ENCODE results near the gene RNF32.
"Not testable (repeated sequence)": the region's sequence is repeated elsewhere in the genome, so short reads cannot be mapped to it uniquely, and the experiment has no call there.

The RNF32 gene

DNA sequence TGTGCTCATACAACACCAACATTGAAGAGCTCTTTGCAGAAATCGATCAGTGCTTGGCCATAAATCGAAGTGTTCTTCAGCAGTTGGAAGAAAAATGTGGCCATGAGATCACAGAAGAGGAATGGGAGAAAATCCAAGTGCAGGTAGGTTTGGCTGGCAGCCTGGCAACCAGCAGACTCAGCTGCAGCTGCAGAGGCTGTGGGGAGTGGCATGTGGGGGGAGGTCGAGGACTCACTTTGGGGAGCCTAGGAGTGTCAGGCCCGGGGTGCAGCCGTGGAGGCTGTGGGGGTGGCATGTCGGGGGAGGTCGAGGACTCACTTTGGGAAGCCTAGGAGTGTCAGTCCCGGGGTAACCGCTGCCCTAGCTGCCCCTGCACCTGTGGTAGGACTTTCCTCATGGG lies 35.1 kb downstream of the RNF32 start:
- no peak for DNase-seq (ENCODE audit: low read depth)

- no peak for DNase-seq (ENCODE audit: low read depth)
These were observed 35.7 kb downstream of the RNF32 start for GRCh38 chr7:156676263-156676662.

DNA sequence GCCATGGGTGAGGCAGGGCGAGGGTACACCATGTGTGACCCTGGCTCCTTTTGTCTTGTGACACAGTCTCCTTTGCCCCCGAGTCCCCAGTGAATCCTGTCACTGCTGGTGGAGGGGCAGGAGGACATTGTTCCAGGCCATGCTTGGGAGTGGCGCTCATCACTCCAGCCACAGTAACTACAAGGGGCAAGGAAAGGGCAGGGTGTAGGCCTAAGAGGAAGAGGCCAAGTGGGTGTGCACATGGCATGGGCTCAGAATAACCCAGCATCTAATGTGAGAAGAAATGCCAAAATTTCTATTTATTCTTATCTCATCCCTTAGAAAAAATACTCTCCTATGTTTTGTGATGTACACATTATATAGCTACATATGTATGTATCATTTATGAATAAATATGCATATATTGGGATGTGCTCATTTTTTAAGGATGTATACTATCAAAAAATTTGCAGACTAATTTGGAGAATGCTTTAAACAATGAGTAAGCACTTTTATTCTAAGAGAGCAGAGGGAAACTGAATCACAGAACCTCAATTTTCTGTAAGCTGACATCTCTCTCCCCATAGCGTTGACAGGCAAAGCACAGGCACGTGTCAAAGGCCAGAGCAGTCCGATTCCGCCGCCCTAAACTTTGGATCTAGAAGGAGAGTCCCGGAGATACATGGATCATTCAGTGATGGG lies 36.9 kb downstream of the RNF32 start:
- no peak for DNase-seq (ENCODE audit: low read depth)

DNA sequence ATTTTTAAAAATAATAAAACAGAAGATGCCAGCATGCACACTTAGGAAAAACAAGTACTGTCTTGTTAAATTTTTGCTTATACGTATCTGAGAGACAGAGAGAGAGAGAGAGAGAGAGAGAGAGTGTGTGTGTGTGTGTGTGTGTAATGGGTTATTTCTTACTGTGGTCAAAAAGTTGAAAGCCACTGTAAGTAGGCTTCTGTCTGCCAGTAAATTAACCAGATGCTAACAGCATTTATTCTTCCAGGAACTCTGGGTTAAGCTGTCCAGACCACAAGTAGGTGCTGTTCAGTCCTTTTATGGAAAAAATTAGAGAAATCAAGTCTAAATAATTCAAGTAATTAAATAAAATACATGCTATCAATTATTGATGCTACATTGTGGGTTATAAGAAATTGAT lies 39.7 kb downstream of the RNF32 start:
- DNase-seq (ENCODE audit: low read depth) = no peak

- DNase-seq (ENCODE audit: low read depth) = no peak
These were observed 42.4 kb downstream of the RNF32 start for GRCh38 chr7:156682928-156683327.

- no peak for DNase-seq (ENCODE audit: low read depth)
These were observed 43.7 kb downstream of the RNF32 start for GRCh38 chr7:156684251-156684650.

DNA sequence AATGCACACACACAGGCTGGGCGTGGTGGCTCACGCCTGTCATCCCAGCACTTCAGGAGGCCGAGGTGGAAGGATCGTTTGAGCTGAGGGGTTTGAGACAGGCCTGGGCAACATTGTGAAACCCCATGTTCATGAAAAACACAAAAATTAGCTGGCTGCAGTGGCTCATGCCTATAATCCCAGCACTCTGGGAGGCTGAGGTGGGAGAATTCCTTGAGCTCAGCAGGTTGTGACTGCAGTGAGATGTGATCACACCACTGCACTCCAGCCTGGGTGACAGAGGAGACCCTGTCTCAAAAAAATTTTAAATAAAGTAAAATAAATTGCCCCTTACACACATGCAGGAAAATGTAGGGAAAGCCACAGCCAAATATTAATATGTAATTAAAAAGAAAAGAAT lies 44.1 kb downstream of the RNF32 start:
- no peak for DNase-seq (ENCODE audit: low read depth)

DNA sequence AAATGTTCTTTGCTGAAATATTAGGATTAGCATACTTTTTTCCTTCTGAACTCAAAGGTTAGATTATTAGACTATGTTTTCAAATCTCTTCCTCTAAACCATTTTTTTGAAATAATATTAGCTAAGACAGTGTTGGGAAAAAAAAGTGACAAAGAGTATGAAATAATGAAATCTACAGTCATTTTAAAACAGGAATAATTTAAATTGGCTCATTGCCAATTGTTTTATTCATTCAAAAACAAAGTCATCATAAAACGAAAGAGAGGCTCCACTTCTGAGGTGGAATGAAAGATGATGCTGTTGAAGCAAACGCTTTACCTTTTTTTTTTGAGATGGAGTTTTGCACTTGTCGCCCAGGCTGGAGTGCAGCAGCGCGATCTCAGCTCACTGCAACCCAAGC lies 51.2 kb downstream of the RNF32 start:
- no peak for DNase-seq (ENCODE audit: low read depth)

GRCh38 chr7:156692849-156693248 lies 52.3 kb downstream of the RNF32 start:
- DNase-seq (ENCODE audit: low read depth) = no peak

DNA sequence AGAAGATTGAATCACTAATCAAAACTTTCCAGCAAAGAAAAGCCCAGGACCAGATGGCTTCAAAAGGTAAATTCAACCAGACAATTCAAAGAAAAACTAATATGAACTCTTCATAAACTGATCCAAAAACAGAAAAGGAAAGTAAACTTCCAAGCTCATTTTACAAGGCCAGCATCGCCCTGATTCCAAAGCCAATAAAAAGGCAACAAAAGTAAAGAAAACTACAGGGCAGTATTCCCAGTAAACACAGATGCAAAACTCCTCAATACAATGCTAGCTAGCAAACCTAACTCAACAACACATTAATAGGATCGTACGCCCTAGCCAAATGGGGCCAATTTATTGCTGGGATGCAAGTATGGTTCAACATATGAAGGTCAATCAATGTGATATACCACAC lies 53.1 kb downstream of the RNF32 start:
- DNase-seq (ENCODE audit: low read depth) = no peak

- not testable (repeated sequence) for DNase-seq (ENCODE audit: low read depth)
These were observed 56.7 kb downstream of the RNF32 start for GRCh38 chr7:156697283-156697682.

GRCh38 chr7:156698512-156698911 lies 57.9 kb downstream of the RNF32 start:
- DNase-seq (ENCODE audit: low read depth) = not testable (repeated sequence)

DNA sequence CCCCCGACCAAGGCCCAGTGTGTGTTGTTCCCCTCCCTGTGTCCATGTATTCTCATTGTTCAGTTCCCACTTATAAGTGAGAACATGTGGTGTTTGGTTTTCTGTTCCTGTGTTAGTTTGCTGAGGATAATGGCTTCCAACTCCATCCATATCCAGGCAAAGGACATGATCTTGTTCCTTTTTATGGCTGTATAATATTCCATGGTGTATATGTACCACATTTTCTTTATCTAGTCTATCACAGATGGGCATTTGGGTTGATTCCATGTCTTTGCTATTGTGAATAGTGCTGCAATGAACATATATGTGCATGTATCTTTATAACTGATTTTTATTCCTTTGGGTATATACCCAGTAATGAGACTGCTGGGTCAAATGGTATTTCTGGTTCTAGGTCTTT lies 61.2 kb downstream of the RNF32 start:
- not testable (repeated sequence) for DNase-seq (ENCODE audit: low read depth)

- no peak for DNase-seq (ENCODE audit: low read depth)
These were observed 61.8 kb downstream of the RNF32 start for GRCh38 chr7:156702399-156702798.

DNA sequence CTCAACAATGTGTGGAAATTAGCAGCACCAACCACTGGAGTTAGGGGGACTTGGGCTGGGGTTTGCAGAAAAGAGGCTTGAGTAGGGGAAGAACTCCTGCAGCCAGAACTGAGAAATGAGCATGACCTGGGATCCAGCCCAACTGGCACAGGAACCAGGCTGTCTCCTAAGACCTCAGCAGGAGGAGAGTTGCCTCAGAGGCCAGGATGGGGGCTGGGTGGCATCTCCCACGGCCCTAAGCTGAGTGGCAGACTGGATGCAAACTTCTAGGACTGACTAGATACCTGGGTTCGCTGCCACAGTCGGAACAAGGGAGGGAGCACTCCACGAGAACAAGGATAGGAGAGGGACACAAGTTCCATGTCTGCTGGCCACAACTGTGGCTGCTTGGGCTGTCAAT lies 62.6 kb downstream of the RNF32 start:
- DNase-seq (ENCODE audit: low read depth) = no peak

- DNase-seq (ENCODE audit: low read depth) = no peak
These were observed 63.4 kb downstream of the RNF32 start for GRCh38 chr7:156703773-156704482.

DNA sequence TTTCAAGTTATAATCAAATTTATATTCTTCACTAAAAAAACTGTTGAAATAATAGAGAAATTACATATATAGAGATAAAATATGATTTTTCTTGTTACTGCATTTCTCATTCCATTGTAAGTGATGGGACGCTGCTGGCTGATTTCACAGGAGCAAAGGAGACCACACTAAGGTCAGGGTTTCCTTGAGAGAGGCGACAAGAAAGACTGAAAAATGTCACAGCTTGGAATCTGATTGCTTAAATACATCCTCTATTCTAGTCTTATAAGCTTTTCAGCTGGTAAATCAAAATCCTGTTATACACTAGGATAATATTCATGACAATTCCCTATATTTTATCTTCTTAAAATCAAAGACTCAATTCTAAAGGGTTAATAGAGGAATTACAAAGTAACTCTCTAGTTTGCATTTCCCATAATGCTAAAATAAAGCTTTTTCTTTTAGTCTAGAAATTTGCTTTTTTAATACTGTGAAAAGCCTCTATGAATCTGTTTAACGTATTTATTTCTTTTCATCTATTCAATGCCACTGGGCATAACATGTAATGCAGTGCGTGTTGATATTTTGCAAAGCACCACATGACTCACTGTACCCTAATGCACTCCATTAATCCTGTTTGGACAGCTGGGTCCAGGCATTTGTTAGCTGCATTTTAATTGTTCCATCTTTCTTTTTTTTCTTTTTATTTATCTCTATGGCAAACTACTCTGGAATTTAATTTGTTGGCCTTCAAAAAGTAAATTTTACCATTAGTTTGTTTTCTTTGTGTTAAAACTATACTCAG lies 81.7 kb downstream of the RNF32 start:
- no peak for DNase-seq (ENCODE audit: low read depth)

DNA sequence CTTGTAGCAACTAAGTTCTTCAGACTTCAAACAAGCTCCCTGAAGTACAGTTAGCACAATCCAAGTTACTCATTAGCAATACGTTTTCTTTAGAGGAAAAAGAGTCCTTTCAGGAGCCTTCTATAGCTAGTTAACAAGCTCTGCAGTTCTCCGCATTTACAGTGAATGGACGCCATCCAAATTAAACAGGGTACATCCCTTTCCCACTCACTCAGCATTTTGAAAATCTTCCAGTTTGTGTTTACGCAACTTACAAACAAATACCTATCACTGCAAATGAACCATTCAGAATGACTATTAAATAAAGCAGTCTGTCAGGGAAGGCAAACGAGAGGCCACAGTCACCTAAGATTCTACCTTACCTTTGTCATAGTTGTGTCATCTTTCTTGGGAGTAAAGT lies 84.5 kb downstream of the RNF32 start:
- no peak for DNase-seq (ENCODE audit: low read depth)

GRCh38 chr7:156725936-156726335 lies 85.4 kb downstream of the RNF32 start:
- DNase-seq (ENCODE audit: low read depth) = no peak

Data from stimulated activated CD8-positive, alpha-beta memory T cell treated with anti-CD3 and anti-CD28 coated beads, Interleukin-4, amount 100 ng/mL, for 24 hours (primary cell).